Trophoblast cell (in vitro differentiated cells and primary cell): ENCODE results near the gene EGFL8.

Experiments
- DNase-seq, 2 donors: peaks; one replicate each; pipeline ENCODE4 v3.0.0-alpha.2; 2016
- H2AFZ ChIP-seq: 2 replicates; pipeline ENCODE4 v1.6.1; 2013; ENCODE audit warnings: low read length, moderate library complexity, mild to moderate bottlenecking; ENCODE audit not compliant: insufficient read depth, poor library complexity
- H2AK5ac ChIP-seq: 2 replicates; pipeline ENCODE4 v1.6.1; 2013; ENCODE audit warnings: mild to moderate bottlenecking, low read length
- H2BK120ac ChIP-seq: 2 replicates; pipeline ENCODE4 v1.6.1; 2013; ENCODE audit warnings: low read length, mild to moderate bottlenecking, moderate library complexity; ENCODE audit not compliant: insufficient read depth, poor library complexity
- H2BK12ac ChIP-seq: 2 replicates; pipeline ENCODE4 v1.6.1; 2013; ENCODE audit warnings: mild to moderate bottlenecking, low read length, moderate library complexity
- H2BK5ac ChIP-seq: 2 replicates; pipeline ENCODE4 v1.6.1; 2013; ENCODE audit warnings: low read length, low read depth, moderate library complexity, mild to moderate bottlenecking; ENCODE audit not compliant: poor library complexity
- H3K14ac ChIP-seq: 2 replicates; pipeline ENCODE4 v1.6.1; 2013; ENCODE audit warnings: mild to moderate bottlenecking, low read length
- H3K18ac ChIP-seq: 2 replicates; pipeline ENCODE4 v1.6.1; 2013; ENCODE audit warnings: mild to moderate bottlenecking, low read length
- H3K23ac ChIP-seq: 2 replicates; pipeline ENCODE4 v1.6.1; 2013; ENCODE audit warnings: low read length
- H3K27ac ChIP-seq: 2 replicates; pipeline ENCODE4 v1.5.1; 2013; ENCODE audit warnings: low read depth, mild to moderate bottlenecking, inconsistent platforms, low read length, moderate library complexity
- H3K27me3 ChIP-seq: 2 replicates; pipeline ENCODE4 v1.6.1; 2013; ENCODE audit warnings: inconsistent platforms, mild to moderate bottlenecking, low read length, moderate library complexity; ENCODE audit not compliant: insufficient read depth
- H3K36me3 ChIP-seq, 2 experiments: 1 replicate in 1 of 2; 2 replicates in 1 of 2; pipeline ENCODE4 v1.6.1; 2013; ENCODE audit warnings: low read length in 2 of 2, mild to moderate bottlenecking in 2 of 2, moderate library complexity in 1 of 2; ENCODE audit not compliant: insufficient read depth in 2 of 2, control insufficient read depth in 1 of 2
- H3K4ac ChIP-seq: 2 replicates; pipeline ENCODE4 v1.6.1; 2013; ENCODE audit warnings: low read depth, mild to moderate bottlenecking, low read length, moderate library complexity
- H3K4me1 ChIP-seq, 2 experiments: 1 replicate in 1 of 2; 2 replicates in 1 of 2; pipeline ENCODE4 v1.6.1; 2013; ENCODE audit warnings: low read length in 2 of 2, mild to moderate bottlenecking in 2 of 2, moderate library complexity in 1 of 2; ENCODE audit not compliant: insufficient read depth in 2 of 2, control insufficient read depth in 1 of 2
- H3K4me2 ChIP-seq: 2 replicates; pipeline ENCODE4 v1.6.1; 2013; ENCODE audit warnings: inconsistent platforms, mild to moderate bottlenecking, low read length, moderate library complexity
- H3K4me3 ChIP-seq: 2 replicates; pipeline ENCODE4 v1.5.1; 2013; ENCODE audit warnings: mild to moderate bottlenecking, low read depth, low read length, inconsistent platforms
- H3K79me1 ChIP-seq: one replicate; pipeline ENCODE4 v1.6.1; 2013; ENCODE audit warnings: low read length
- H3K79me2 ChIP-seq: 2 replicates; pipeline ENCODE4 v1.6.1; 2013; ENCODE audit warnings: low read length, mild to moderate bottlenecking; ENCODE audit not compliant: control insufficient read depth, insufficient read depth, poor library complexity
- H3K9ac ChIP-seq: 2 replicates; pipeline ENCODE4 v1.6.1; 2013; ENCODE audit warnings: mild to moderate bottlenecking, low read length
- H3K9me3 ChIP-seq: 2 replicates; pipeline ENCODE4 v1.6.1; 2013; ENCODE audit warnings: low read depth, mild to moderate bottlenecking, control low read depth, inconsistent platforms, low read length; ENCODE audit not compliant: insufficient read depth
- H4K12ac ChIP-seq: 2 replicates; pipeline ENCODE4 v1.6.1; 2013; ENCODE audit warnings: low read depth, mild to moderate bottlenecking, low read length, moderate library complexity
- H4K8ac ChIP-seq: 2 replicates; pipeline ENCODE4 v1.6.1; 2013; ENCODE audit warnings: low read depth, mild to moderate bottlenecking, low read length, moderate library complexity
- H4K91ac ChIP-seq: one replicate; pipeline ENCODE4 v1.6.1; 2013; ENCODE audit warnings: low read depth, mild to moderate bottlenecking, low read length, moderate library complexity
- WGBS: extraction: QIAGEN DNeasy Blood & Tissue Kit; methylation state at CpG from one replicate; pipeline ENCODE4 v1.1.7; 2013; ENCODE audit warnings: missing lambda C conversion rate; ENCODE audit not compliant: insufficient read length, insufficient coverage; ENCODE audit errors: extremely low coverage; 5-methylcytosine and 5-hydroxymethylcytosine counted together

The EGFL8 gene

DNA sequence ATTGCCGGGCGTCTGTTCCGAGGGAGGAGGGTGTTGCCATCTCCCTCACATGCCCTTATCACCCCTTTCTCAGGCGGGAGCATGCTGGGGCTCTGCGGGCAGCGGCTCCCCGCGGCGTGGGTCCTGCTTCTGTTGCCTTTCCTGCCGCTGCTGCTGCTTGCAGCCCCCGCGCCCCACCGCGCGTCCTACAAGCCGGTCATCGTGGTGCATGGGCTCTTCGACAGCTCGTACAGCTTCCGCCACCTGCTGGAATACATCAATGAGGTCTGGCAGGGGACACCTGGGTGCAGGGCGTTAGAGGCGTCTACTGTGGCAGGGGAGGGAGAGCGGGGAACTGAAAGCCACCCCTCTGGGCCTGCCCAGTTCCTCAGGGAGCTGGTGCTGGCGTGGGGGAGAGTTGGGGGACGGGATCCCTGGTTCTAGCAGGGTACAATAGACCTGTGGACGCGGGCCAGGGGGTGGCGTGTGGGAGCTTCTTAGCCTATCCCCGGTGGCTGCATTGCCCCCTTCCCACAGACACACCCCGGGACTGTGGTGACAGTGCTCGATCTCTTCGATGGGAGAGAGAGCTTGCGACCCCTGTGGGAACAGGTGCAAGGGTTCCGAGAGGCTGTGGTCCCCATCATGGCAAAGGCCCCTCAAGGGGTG lies 9.8 kb upstream of the EGFL8 start:
- Histone ChIP-seq H3K27me3 (peaks cover 20% of the 10 kb centered on the region), H3K23ac (no peak overlapping the region), H3K79me2 (peaks cover 14% of the 10 kb centered on the region), H2AFZ (peak overlapping the region; percentile 96), H4K12ac (peak overlapping the region; percentile 84), H3K14ac (peak overlapping the region; percentile 89), H2BK5ac (no peak overlapping the region), H3K79me1 (peaks cover 19% of the 10 kb centered on the region), H3K9ac (peak overlapping the region; percentile 74), H2BK12ac (peak overlapping the region; percentile 17), H2BK120ac (peak overlapping the region; percentile 70), H3K4me1 (peaks cover 10 to 13% of the 10 kb centered on the region in 2 experiments), H4K91ac (peak overlapping the region; percentile 81), H3K9me3 (no peaks in the 10 kb centered on the region), H3K18ac (peak overlapping the region; percentile 85), H3K27ac (peak overlapping the region; percentile 46), H3K4me3 (peak overlapping the region; percentile 82), H3K36me3 (peaks cover 20 to 23% of the 10 kb centered on the region in 2 experiments), H4K8ac (peak overlapping the region; percentile 87), H3K4ac (peak overlapping the region; percentile 75), H2AK5ac (peak overlapping the region; percentile 59), H3K4me2 (peak overlapping the region; percentile 96)
- peak; percentile 41 to 68 for DNase-seq
- WGBS: no CpG with 5 or more reads among the region's 34 CpGs

GRCh38 chr6:32156891-32157290 lies 7.5 kb upstream of the EGFL8 start:
- H4K91ac ChIP-seq: no peak overlapping the region
- H3K4me2 ChIP-seq: no peak overlapping the region
- H4K12ac ChIP-seq: no peak overlapping the region
- H3K14ac ChIP-seq: no peak overlapping the region
- H2BK5ac ChIP-seq: no peak overlapping the region
- no CpG with 5 or more reads among the region's 9 CpGs for WGBS
- no peak overlapping the region for H2AK5ac ChIP-seq
- no peak overlapping the region for H2AFZ ChIP-seq
- H2BK12ac ChIP-seq: no peak overlapping the region
- no peak overlapping the region for H3K18ac ChIP-seq
- no peaks in the 10 kb centered on the region for H3K9me3 ChIP-seq
- H3K4me1 ChIP-seq: peaks cover 10 to 11% of the 10 kb centered on the region in 2 experiments
- peaks cover 20 to 25% of the 10 kb centered on the region in 2 experiments for H3K36me3 ChIP-seq
- H3K9ac ChIP-seq: no peak overlapping the region
- peaks cover 14% of the 10 kb centered on the region for H3K79me2 ChIP-seq
- H3K27ac ChIP-seq: no peak overlapping the region
- peaks cover 19% of the 10 kb centered on the region for H3K79me1 ChIP-seq
- no peak overlapping the region for H3K4me3 ChIP-seq
- no peak for DNase-seq
- no peak overlapping the region for H2BK120ac ChIP-seq
- H4K8ac ChIP-seq: no peak overlapping the region
- H3K23ac ChIP-seq: no peak overlapping the region
- peaks cover 5% of the 10 kb centered on the region for H3K27me3 ChIP-seq
- H3K4ac ChIP-seq: no peak overlapping the region

DNA sequence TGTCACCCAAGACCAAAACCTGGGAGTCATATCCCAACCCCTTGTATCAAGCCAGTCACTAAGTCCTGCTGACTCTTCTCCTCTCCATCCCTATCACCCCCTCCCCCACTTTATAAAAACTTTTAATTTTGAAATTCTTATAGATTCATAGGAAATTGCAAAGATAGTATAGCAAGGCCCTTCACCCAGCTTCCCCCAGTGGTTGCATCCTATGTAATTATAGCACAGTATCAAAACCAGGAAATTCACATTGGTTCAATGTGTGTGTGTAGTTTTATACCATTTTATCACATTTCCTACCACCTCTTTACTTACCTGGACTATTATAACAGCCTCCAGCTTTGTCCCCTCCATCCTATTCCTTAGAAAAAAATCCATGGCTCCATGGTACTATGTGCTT lies 6.3 kb upstream of the EGFL8 start:
- DNase-seq: no peak
- Histone ChIP-seq H4K12ac (no peak overlapping the region), H4K8ac (no peak overlapping the region), H3K4ac (no peak overlapping the region), H4K91ac (no peak overlapping the region), H3K27me3 (no peaks in the 10 kb centered on the region), H3K18ac (no peak overlapping the region), H2BK12ac (no peak overlapping the region), H2AFZ (no peak overlapping the region), H3K23ac (no peak overlapping the region), H3K27ac (no peak overlapping the region), H3K79me1 (peaks cover 13% of the 10 kb centered on the region), H3K4me2 (no peak overlapping the region), H2BK120ac (no peak overlapping the region), H3K14ac (no peak overlapping the region), H3K79me2 (peaks cover 12% of the 10 kb centered on the region), H2AK5ac (no peak overlapping the region), H3K36me3 (peaks cover 30 to 33% of the 10 kb centered on the region in 2 experiments), H3K9me3 (no peaks in the 10 kb centered on the region), H3K4me1 (peaks cover 2 to 6% of the 10 kb centered on the region in 2 experiments), H3K4me3 (no peak overlapping the region), H2BK5ac (no peak overlapping the region), H3K9ac (no peak overlapping the region)

DNA sequence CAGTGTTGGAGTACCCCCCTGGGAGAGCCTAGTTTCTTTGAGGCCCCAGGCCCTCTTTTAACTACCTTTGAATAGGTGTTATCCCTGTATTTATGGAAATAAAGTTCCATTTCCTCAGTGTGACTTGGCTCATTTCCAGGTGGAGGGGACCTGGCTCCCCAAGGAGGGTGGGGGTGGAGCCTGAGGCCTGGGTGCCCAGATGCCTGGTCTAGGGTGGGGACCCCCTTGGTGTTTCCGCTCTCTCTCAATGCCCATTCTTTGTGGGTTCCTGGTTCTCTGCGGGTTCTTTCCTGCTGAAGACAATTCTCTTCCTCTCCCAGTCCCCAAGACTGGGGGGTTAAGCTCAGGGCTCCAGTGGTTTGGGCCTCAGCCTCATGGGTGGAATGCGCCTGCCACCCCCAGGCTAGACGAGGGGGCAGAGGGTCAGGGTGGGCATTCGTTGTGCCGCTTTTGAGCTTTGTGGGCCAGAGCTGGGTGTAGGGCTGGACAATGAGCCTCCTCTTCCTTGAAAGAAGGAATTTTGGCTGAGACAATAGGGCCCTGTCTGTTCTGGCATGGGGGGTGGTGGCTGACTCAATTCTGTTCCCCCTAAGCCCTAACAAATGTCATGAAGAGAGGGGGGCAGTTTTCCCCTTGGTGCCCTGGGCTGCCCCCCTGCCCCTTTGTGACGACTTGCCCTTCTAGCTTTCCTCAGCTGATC lies 686 bp upstream of the EGFL8 start:
- DNase-seq: no peak
- H3K9ac ChIP-seq: no peak overlapping the region

More for the DNA sequence above, 686 bp upstream of the EGFL8 start:
- no peak overlapping the region for H4K91ac ChIP-seq
- no peak overlapping the region for H2BK12ac ChIP-seq
- H2AK5ac ChIP-seq: no peak overlapping the region
- no peaks in the 10 kb centered on the region for H3K79me1 ChIP-seq
- no peak overlapping the region for H3K18ac ChIP-seq
- no peaks in the 10 kb centered on the region for H3K79me2 ChIP-seq
- no peak overlapping the region for H4K8ac ChIP-seq
- no peak overlapping the region for H3K4me3 ChIP-seq
- H4K12ac ChIP-seq: no peak overlapping the region
- H2AFZ ChIP-seq: no peak overlapping the region
- no peak overlapping the region for H3K4me2 ChIP-seq
- H3K9me3 ChIP-seq: no peaks in the 10 kb centered on the region
- H3K4ac ChIP-seq: no peak overlapping the region
- H2BK5ac ChIP-seq: no peak overlapping the region
- H3K4me1 ChIP-seq: peaks cover 5 to 7% of the 10 kb centered on the region in 2 experiments
- H3K14ac ChIP-seq: no peak overlapping the region
- no CpG with 5 or more reads among the region's 7 CpGs for WGBS
- H3K27ac ChIP-seq: no peak overlapping the region
- no peaks in the 10 kb centered on the region for H3K27me3 ChIP-seq
- H3K36me3 ChIP-seq: peaks cover 43 to 49% of the 10 kb centered on the region in 2 experiments
- no peak overlapping the region for H3K23ac ChIP-seq
- H2BK120ac ChIP-seq: no peak overlapping the region
